Neuronal stem cell (in vitro differentiated cells): ENCODE data around the gene CDK5RAP1.
"Not testable (repeated sequence)": the region's sequence is repeated elsewhere in the genome, so short reads cannot be mapped to it uniquely, and the experiment has no call there.

Experiments used
- DNase-seq: peaks from one replicate; pipeline ENCODE4 v3.0.0-alpha.2; 2013; ENCODE audit warnings: low spot score
- H2AFZ ChIP-seq: one replicate; pipeline ENCODE4 v1.6.1; 2013; ENCODE audit warnings: mild to moderate bottlenecking, low read length, inconsistent platforms
- H2AK5ac ChIP-seq: 2 replicates; pipeline ENCODE4 v1.6.1; 2013; ENCODE audit warnings: low read depth, mild to moderate bottlenecking, inconsistent platforms, low read length, moderate library complexity, mixed read lengths
- H2BK120ac ChIP-seq: 2 replicates; pipeline ENCODE4 v1.6.1; 2013; ENCODE audit warnings: low read depth, mild to moderate bottlenecking, inconsistent platforms, low read length, moderate library complexity, mixed read lengths
- H2BK12ac ChIP-seq: one replicate; pipeline ENCODE4 v1.6.1; 2013; ENCODE audit warnings: low read length, inconsistent platforms
- H2BK15ac ChIP-seq: 2 replicates; pipeline ENCODE4 v1.6.1; 2013; ENCODE audit warnings: mild to moderate bottlenecking, low read length, inconsistent platforms, mixed read lengths
- H2BK5ac ChIP-seq: one replicate; pipeline ENCODE4 v1.6.1; 2013; ENCODE audit warnings: inconsistent platforms, mild to moderate bottlenecking, low read length, moderate library complexity
- H3K14ac ChIP-seq: one replicate; pipeline ENCODE4 v1.6.1; 2013; ENCODE audit warnings: low read length, inconsistent platforms
- H3K18ac ChIP-seq: 2 replicates; pipeline ENCODE4 v1.6.1; 2013; ENCODE audit warnings: low read length, inconsistent platforms
- H3K23ac ChIP-seq: 2 replicates; pipeline ENCODE4 v1.6.1; 2013; ENCODE audit warnings: low read depth, mild to moderate bottlenecking, mixed read lengths, low read length, inconsistent platforms; ENCODE audit not compliant: poor library complexity
- H3K27ac ChIP-seq: replicated peaks from 3 replicates; pipeline ENCODE4 v1.5.1; 2013; ENCODE audit warnings: low read length, inconsistent platforms
- H3K27me3 ChIP-seq, 3 experiments: 2 replicates each; pipeline ENCODE4 v1.6.1; 2013; ENCODE audit warnings: low read length in 3 of 3, mild to moderate bottlenecking in 2 of 3, inconsistent platforms in 1 of 3, low read depth in 1 of 3, mixed read lengths in 1 of 3, moderate library complexity in 1 of 3; ENCODE audit not compliant: control insufficient read depth in 3 of 3, insufficient read depth in 3 of 3
- H3K36me3 ChIP-seq, 2 donors: replicated peaks in 1 of 2; 2 replicates each; pipeline ENCODE4 v1.6.1; 2013; ENCODE audit warnings: low read length in 2 of 2; ENCODE audit not compliant: control insufficient read depth in 2 of 2, insufficient read depth in 2 of 2
- H3K4ac ChIP-seq: 2 replicates; pipeline ENCODE4 v1.6.1; 2013; ENCODE audit warnings: inconsistent platforms, mild to moderate bottlenecking, low read length, moderate library complexity
- H3K4me1 ChIP-seq, 2 donors: 1 replicate in 1 of 2; 2 replicates in 1 of 2; pipeline ENCODE4 v1.6.1; 2013; ENCODE audit warnings: low read length in 2 of 2, low read depth in 1 of 2; ENCODE audit not compliant: control insufficient read depth in 2 of 2, insufficient read depth in 1 of 2
- H3K4me2 ChIP-seq: one replicate; pipeline ENCODE4 v1.6.1; 2013; ENCODE audit warnings: mild to moderate bottlenecking, low read length, inconsistent platforms; ENCODE audit not compliant: insufficient read depth, poor library complexity, severe bottlenecking
- H3K4me3 ChIP-seq, 2 donors: 2 replicates each; pipeline ENCODE4 v1.5.1; 2013; ENCODE audit warnings: low read length in 2 of 2, mild to moderate bottlenecking in 2 of 2, inconsistent platforms in 1 of 2, moderate library complexity in 1 of 2
- H3K79me1 ChIP-seq: one replicate; pipeline ENCODE4 v1.6.1; 2013; ENCODE audit warnings: low read depth, mild to moderate bottlenecking, inconsistent platforms, low read length, moderate library complexity
- H3K9ac ChIP-seq: one replicate; pipeline ENCODE4 v1.6.1; 2013; ENCODE audit warnings: mild to moderate bottlenecking, low read depth, low read length, inconsistent platforms; ENCODE audit not compliant: poor library complexity
- H3K9me3 ChIP-seq, 2 donors: replicated peaks in 1 of 2; 2 replicates each; pipeline versions ENCODE3 to v1.6.1; 2013; ENCODE audit warnings: low read length in 2 of 2, mild to moderate bottlenecking in 2 of 2, inconsistent platforms in 1 of 2, low read depth in 1 of 2, mixed read lengths in 1 of 2, moderate library complexity in 1 of 2; ENCODE audit not compliant: control insufficient read depth in 2 of 2, insufficient read depth in 1 of 2
- H4K8ac ChIP-seq: one replicate; pipeline ENCODE4 v1.6.1; 2013; ENCODE audit warnings: low read depth, mild to moderate bottlenecking, inconsistent platforms, low read length, moderate library complexity
- H4K91ac ChIP-seq: one replicate; pipeline ENCODE4 v1.6.1; 2013; ENCODE audit warnings: low read length, low read depth, mild to moderate bottlenecking, inconsistent platforms; ENCODE audit not compliant: poor library complexity
- WGBS, 2 donors: extraction: QIAGEN DNeasy Blood & Tissue Kit; methylation state at CpG; one replicate each; pipeline ENCODE4 v1.1.7; 2013; ENCODE audit warnings: missing lambda C conversion rate in 2 of 2, mixed read lengths in 1 of 2; ENCODE audit not compliant: insufficient read length in 2 of 2, insufficient replicate concordance in 1 of 2; ENCODE audit errors: extremely low coverage in 2 of 2; 5-methylcytosine and 5-hydroxymethylcytosine counted together

CDK5RAP1 gene

DNA sequence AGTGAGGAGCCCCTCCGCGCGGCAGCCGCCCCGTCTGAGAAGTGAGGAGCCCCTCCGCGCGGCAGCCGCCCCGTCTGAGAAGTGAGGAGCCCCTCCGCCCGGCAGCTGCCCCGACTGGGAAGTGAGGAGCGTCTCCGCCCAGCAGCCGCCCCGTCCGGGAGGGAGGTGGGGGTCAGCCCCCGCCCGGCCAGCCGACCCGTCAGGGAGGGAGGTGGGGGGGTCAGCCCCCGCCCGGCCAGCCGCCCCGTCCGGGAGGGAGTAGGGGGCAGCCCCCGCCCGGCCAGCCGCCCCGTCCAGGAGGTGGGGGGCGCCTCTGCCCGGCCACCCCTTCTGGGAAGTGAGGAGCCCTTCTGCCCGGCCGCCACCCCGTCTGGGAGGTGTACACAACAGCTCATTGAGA, 12.0 kb downstream of the CDK5RAP1 start:
- no CpG with 5 or more reads among the region's 36 CpGs for WGBS, 2 donors
- not testable (repeated sequence) for H3K9ac ChIP-seq, H2BK12ac ChIP-seq, H2BK5ac ChIP-seq, H3K23ac ChIP-seq, H3K27me3 ChIP-seq, H2AFZ ChIP-seq, H3K9me3 ChIP-seq, H3K18ac ChIP-seq, H3K27ac ChIP-seq, H4K91ac ChIP-seq, H2BK120ac ChIP-seq, H3K4me2 ChIP-seq, H3K79me1 ChIP-seq, DNase-seq, H3K4ac ChIP-seq, H3K4me3 ChIP-seq, H3K14ac ChIP-seq, H2AK5ac ChIP-seq, H3K4me1 ChIP-seq, H4K8ac ChIP-seq, H2BK15ac ChIP-seq
- peaks cover 27 to 79% of the 10 kb centered on the region in 2 donors for H3K36me3 ChIP-seq

DNA sequence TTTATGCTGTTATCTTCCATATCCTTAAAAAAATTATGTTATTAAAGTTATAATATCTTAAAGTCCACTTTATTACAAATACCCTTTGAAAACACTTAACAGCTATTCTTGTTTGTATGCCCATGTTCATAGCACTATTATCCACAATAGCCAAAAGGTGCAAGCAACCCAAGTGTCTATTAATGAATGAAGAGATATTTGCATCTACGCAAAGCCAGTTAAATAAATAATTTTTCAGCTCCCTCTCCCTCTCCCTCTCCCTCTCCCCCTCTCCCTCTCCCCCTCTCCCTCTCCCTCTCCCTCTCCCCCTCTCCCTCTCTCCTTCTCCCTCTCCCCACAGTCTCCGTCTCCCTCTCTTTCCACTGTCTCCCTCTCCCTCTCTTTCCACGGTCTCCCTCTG, 13.1 kb downstream of the CDK5RAP1 start:
- peaks cover 2 to 6% of the 10 kb centered on the region in 2 donors for H3K9me3 ChIP-seq
- H3K4me2 ChIP-seq, result no peak overlapping the region
- H3K4me3 ChIP-seq, result no peak overlapping the region
- H3K27ac ChIP-seq, result no peak overlapping the region
- no CpG with 5 or more reads among the region's 3 CpGs for WGBS, 2 donors
- H3K14ac ChIP-seq, result no peak overlapping the region
- H3K9ac ChIP-seq, result no peak overlapping the region
- no peak overlapping the region for H4K8ac ChIP-seq
- no peak overlapping the region for H3K23ac ChIP-seq
- no peak overlapping the region for H2BK15ac ChIP-seq
- H3K4me1 ChIP-seq, result no peaks in the 10 kb centered on the region
- H2AFZ ChIP-seq, result no peak overlapping the region
- no peak overlapping the region for H2BK5ac ChIP-seq
- no peak overlapping the region for H4K91ac ChIP-seq
- H3K4ac ChIP-seq, result no peak overlapping the region
- H2BK120ac ChIP-seq, result no peak overlapping the region
- H3K27me3 ChIP-seq, result no peaks in the 10 kb centered on the region
- H2BK12ac ChIP-seq, result no peak overlapping the region
- no peak for DNase-seq
- H3K36me3 ChIP-seq, result peaks cover 26 to 76% of the 10 kb centered on the region in 2 donors
- H2AK5ac ChIP-seq, result no peak overlapping the region
- H3K18ac ChIP-seq, result no peak overlapping the region
- H3K79me1 ChIP-seq, result no peaks in the 10 kb centered on the region

DNA sequence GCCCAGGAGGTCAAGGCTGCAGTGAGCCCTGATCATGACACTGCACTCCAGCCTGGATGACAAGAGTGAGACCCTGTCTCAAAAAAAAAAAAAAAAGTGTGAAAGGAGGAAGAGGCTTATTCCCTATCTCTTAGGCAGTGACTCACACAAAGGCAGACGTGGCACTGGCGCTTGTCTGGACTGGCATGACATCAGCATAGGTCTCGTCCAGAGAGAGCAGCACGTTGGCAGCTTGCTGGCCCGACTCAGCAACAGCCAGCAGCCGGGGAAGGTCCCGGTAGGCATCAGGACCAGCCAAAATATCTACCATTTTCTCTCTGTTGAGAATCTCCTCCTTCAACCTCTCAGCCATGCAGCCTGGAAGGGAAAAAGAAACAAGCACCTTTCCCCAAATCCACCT, 14.1 kb downstream of the CDK5RAP1 start:
- H3K36me3 ChIP-seq, result peaks cover 23 to 70% of the 10 kb centered on the region in 2 donors
- H3K18ac ChIP-seq, result no peak overlapping the region
- no CpG with 5 or more reads among the region's 7 CpGs for WGBS, 2 donors
- H2AFZ ChIP-seq, result no peak overlapping the region
- H4K8ac ChIP-seq, result no peak overlapping the region
- H4K91ac ChIP-seq, result no peak overlapping the region
- H2BK5ac ChIP-seq, result no peak overlapping the region
- no peak overlapping the region for H3K4ac ChIP-seq
- no peak overlapping the region for H3K23ac ChIP-seq
- H2BK120ac ChIP-seq, result no peak overlapping the region
- H3K4me3 ChIP-seq, result no peak overlapping the region
- no peaks in the 10 kb centered on the region for H3K4me1 ChIP-seq
- no peak overlapping the region for H3K14ac ChIP-seq
- H2AK5ac ChIP-seq, result no peak overlapping the region
- H3K79me1 ChIP-seq, result no peaks in the 10 kb centered on the region
- no peak overlapping the region for H3K9ac ChIP-seq
- H3K4me2 ChIP-seq, result no peak overlapping the region
- H3K27ac ChIP-seq, result no peak overlapping the region
- DNase-seq, result no peak
- H2BK12ac ChIP-seq, result no peak overlapping the region
- H3K27me3 ChIP-seq, result no peaks in the 10 kb centered on the region
- H3K9me3 ChIP-seq, result peaks cover 2 to 6% of the 10 kb centered on the region in 2 donors
- no peak overlapping the region for H2BK15ac ChIP-seq

DNA sequence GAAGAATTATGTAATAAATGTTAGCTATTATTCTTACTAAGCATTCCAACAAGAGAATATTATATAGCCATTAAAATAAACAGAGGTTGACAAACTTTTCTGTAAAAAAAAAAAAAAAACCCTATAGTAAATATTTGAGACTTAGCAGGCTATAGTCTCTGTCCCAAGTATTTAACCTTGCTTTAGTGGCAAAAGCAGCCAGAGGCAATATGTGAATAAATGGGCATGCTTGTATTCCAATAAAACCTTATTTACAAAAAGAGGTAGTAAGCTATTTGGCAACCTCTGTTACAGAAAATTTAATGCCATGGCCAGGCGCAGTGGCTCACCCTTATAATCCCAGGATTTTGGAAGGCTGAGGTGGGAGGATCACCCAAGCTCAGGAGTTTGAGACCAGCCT, 14.6 kb downstream of the CDK5RAP1 start:
- Histone ChIP-seq H2AFZ (no peak overlapping the region), H3K9me3 (peaks cover 2 to 6% of the 10 kb centered on the region in 2 donors), H3K23ac (no peak overlapping the region), H4K91ac (no peak overlapping the region), H4K8ac (no peak overlapping the region), H3K4me2 (no peak overlapping the region), H3K36me3 (peaks cover 23 to 70% of the 10 kb centered on the region in 2 donors), H3K9ac (no peak overlapping the region), H3K4ac (no peak overlapping the region), H3K18ac (no peak overlapping the region), H3K27me3 (no peaks in the 10 kb centered on the region), H2AK5ac (no peak overlapping the region), H2BK12ac (no peak overlapping the region), H3K79me1 (no peaks in the 10 kb centered on the region), H3K4me1 (no peaks in the 10 kb centered on the region), H2BK15ac (no peak overlapping the region), H2BK5ac (no peak overlapping the region), H3K14ac (no peak overlapping the region), H3K4me3 (no peak overlapping the region), H3K27ac (no peak overlapping the region), H2BK120ac (no peak overlapping the region)
- no CpG with 5 or more reads among the region's 1 CpG for WGBS, 2 donors
- no peak for DNase-seq
